ENCODE data around the gene FBXL22. TPM values are rescaled to one million over a fixed set of nuclear protein-coding genes. Genes with fewer than 3 reads are reported as not detected.

The FBXL22 gene
- total and polyA plus RNA-seq, 2 experiments from 2014 or later: 0.26 TPM; not detected in 1

- TF ChIP-seq ZNF462 (CRISPR knock-in tag; IDR thresholded peaks at IDR 0.05) (no peak), EZH2phosphoT487 (IDR thresholded peaks at IDR 0.05; ENCODE audit: unreplicated experiment) (no peak), EZH2 (IDR thresholded peaks at IDR 0.05; ENCODE audit: low read depth, unreplicated experiment) (no peak), ETS1 (IDR thresholded peaks at IDR 0.05) (no peak), ZNF331 (CRISPR knock-in tag; IDR thresholded peaks at IDR 0.05; ENCODE audit: low read depth) (no peak)
Observed at GRCh38 chr15:63554337-63554927, 42.8 kb upstream of the FBXL22 start (continued).

GRCh38 chr15:63555507-63555906, 41.7 kb upstream of the FBXL22 start:
- no peak overlapping the region for H3K4me3 Mint-ChIP-seq
- Histone ChIP-seq H3K9me2 (ENCODE audit: insufficient read depth) (no peaks in the 10 kb centered on the region), H3K27me3 (ENCODE audit: insufficient read depth) (no peaks in the 10 kb centered on the region), H3K27ac (ENCODE audit: low read depth) (no peak overlapping the region), H3K79me2 (replicated peaks; ENCODE audit: insufficient read depth) (no peaks in the 10 kb centered on the region), H2AFZ (no peak overlapping the region), H4K20me1 (replicated peaks; ENCODE audit: insufficient read depth) (no peaks in the 10 kb centered on the region), H3K4me3 (no peak overlapping the region), H3K4me1 (ENCODE audit: insufficient read depth) (peaks cover 29% of the 10 kb centered on the region), H3K36me3 (ENCODE audit: insufficient read depth) (no peaks in the 10 kb centered on the region), H3F3A (replicated peaks; ENCODE audit: low read depth) (no peaks in the 10 kb centered on the region), H3K4me2 (no peak overlapping the region)
- H3K9me3 Mint-ChIP-seq: no peaks in the 10 kb centered on the region
- DNase-seq (ENCODE audit: low spot score) (no peak), ATAC-seq (no peak)
- H3K36me3 Mint-ChIP-seq (ENCODE audit: low read depth): no peaks in the 10 kb centered on the region; the same call in 2 of the 3 replicates
- peaks cover 44% of the 10 kb centered on the region for H3K4me1 Mint-ChIP-seq
- H3K27me3 Mint-ChIP-seq (ENCODE audit: insufficient read depth, low read depth, poor library complexity): peaks cover 4% of the 10 kb centered on the region
- H3K27ac Mint-ChIP-seq: no peak overlapping the region
- no peak for TF ChIP-seq ZNF462 (CRISPR knock-in tag; IDR thresholded peaks at IDR 0.05)
- no peak for TF ChIP-seq STAT1 (IDR thresholded peaks at IDR 0.05; ENCODE audit: unreplicated experiment)
- TF ChIP-seq POLR2AphosphoS5 (IDR thresholded peaks at IDR 0.05; ENCODE audit: low read depth): no peak
- no peak for TF ChIP-seq ZNF114 (CRISPR knock-in tag; IDR thresholded peaks at IDR 0.05)
- TF ChIP-seq CREB1 (CRISPR knock-in tag; IDR thresholded peaks at IDR 0.05; ENCODE audit: low read depth): no peak
- no peak for TF ChIP-seq EZH2phosphoT487 (IDR thresholded peaks at IDR 0.05; ENCODE audit: unreplicated experiment)

All from GM23338 (cell line).